B cell (primary cell): ENCODE results near the gene STOX2. TPM values are rescaled to one million over a fixed set of nuclear protein-coding genes. Genes with fewer than 3 reads are reported as not detected.

Experiments
- ATAC-seq: fragments of 200-7000 bp; cut with Tn5 transposase; one replicate; pipeline ENCODE4 v1.10.0; 2021; ENCODE audit warnings: low read depth, mild to moderate bottlenecking, moderate number of reproducible peaks, moderate library complexity
- CTCF ChIA-PET: fragments of 350-600 bp; sonication (Branson Sonifier 250); formaldehyde crosslinking; loops from one replicate; lab custom pipeline; 2021; ENCODE audit warnings: antibody characterized with exemption, inconsistent platforms; lab: Charles Lee
- POLR2A ChIA-PET: fragments of 350-600 bp; sonication (Branson Sonifier 250); formaldehyde crosslinking; loops from one replicate; lab custom pipeline; 2021; ENCODE audit warnings: antibody characterized with exemption; lab: Charles Lee
- DNase-seq: peaks from one replicate; pipeline ENCODE4 v3.0.0; 2013
- H2AFZ ChIP-seq: 2 replicates; pipeline ENCODE4 v1.6.1; 2012; ENCODE audit warnings: mild to moderate bottlenecking, low read depth, low read length; ENCODE audit not compliant: insufficient read depth, poor library complexity, severe bottlenecking
- H3K27ac ChIP-seq, 2 donors: 1 replicate in 1 of 2; 2 replicates in 1 of 2; pipeline ENCODE4 v1.5.1; 2012 to 2013; ENCODE audit warnings: low read length in 2 of 2, mild to moderate bottlenecking in 2 of 2, moderate library complexity in 1 of 2
- H3K27me3 ChIP-seq, 4 experiments: fragments of 200-600 bp in 1 of 4; sonication (generic) in 1 of 4; replicated peaks in 1 of 4; 1 replicate in 2 of 4; 2 replicates in 2 of 4; pipeline versions ENCODE4 v1.6.1 to v1.7.0; 2013 to 2016; ENCODE audit warnings: low read length in 3 of 4, mild to moderate bottlenecking in 2 of 4, mixed read lengths in 1 of 4, moderate library complexity in 1 of 4; ENCODE audit not compliant: insufficient read depth in 4 of 4, control insufficient read depth in 3 of 4; ENCODE audit errors: control extremely low read depth in 1 of 4
- H3K36me3 ChIP-seq, 2 experiments: replicated peaks in 1 of 2; 1 replicate in 1 of 2; 2 replicates in 1 of 2; pipeline versions ENCODE4 v1.6.1 to v1.7.1; 2013; ENCODE audit warnings: low read length in 1 of 2; ENCODE audit not compliant: insufficient read depth in 2 of 2, control insufficient read depth in 1 of 2; ENCODE audit errors: control extremely low read depth in 1 of 2, extremely low read depth in 1 of 2
- H3K4me1 ChIP-seq, 2 donors: fragments of 200-600 bp in 1 of 2; sonication (generic) in 1 of 2; 1 replicate in 1 of 2; 2 replicates in 1 of 2; pipeline versions ENCODE4 v1.5.1 to v1.6.1; 2013 to 2017; ENCODE audit warnings: low read length in 2 of 2; ENCODE audit not compliant: control insufficient read depth in 2 of 2, insufficient read depth in 2 of 2
- H3K4me2 ChIP-seq: replicated peaks from 2 replicates; pipeline ENCODE3; 2012; ENCODE audit warnings: mild to moderate bottlenecking, low read depth, low read length; ENCODE audit not compliant: poor library complexity, severe bottlenecking
- H3K4me3 ChIP-seq, 5 experiments: fragments of 200-600 bp in 1 of 5; sonication (generic) in 1 of 5; 1 replicate in 3 of 5; 2 replicates in 2 of 5; pipeline versions ENCODE4 v1.5.1 to v1.7.0; 2011 to 2016; ENCODE audit warnings: low read length in 4 of 5, mild to moderate bottlenecking in 4 of 5, low read depth in 2 of 5, control low read depth in 1 of 5, moderate library complexity in 1 of 5; ENCODE audit not compliant: insufficient read depth in 1 of 5; ENCODE audit errors: control extremely low read depth in 1 of 5, extremely low read depth in 1 of 5
- H3K79me2 ChIP-seq: fragments of 200-600 bp; sonication (generic); one replicate; pipeline ENCODE4 v1.6.0; 2016; ENCODE audit warnings: low read length; ENCODE audit not compliant: control insufficient read depth, insufficient read depth
- H3K9ac ChIP-seq: fragments of 200-600 bp; sonication (generic); 2 replicates; pipeline ENCODE4 v1.6.1; 2017; ENCODE audit warnings: mild to moderate bottlenecking, low read length, moderate library complexity
- H3K9me3 ChIP-seq, 3 donors: one replicate each; pipeline versions ENCODE4 v1.6.1 to v1.7.1; 2013; ENCODE audit warnings: low read length in 2 of 3; ENCODE audit not compliant: control insufficient read depth in 2 of 3, insufficient read depth in 1 of 3; ENCODE audit errors: control extremely low read depth in 1 of 3
- H4K20me1 ChIP-seq: 2 replicates; pipeline ENCODE4 v1.6.0; 2012; ENCODE audit warnings: mild to moderate bottlenecking, low read length; ENCODE audit not compliant: insufficient read depth, control insufficient read depth, poor library complexity, severe bottlenecking
- H3K27ac Mint-ChIP-seq: one replicate; pipeline ENCODE4 v1.8.0; 2021; ENCODE audit warnings: mixed read lengths
- H3K27me3 Mint-ChIP-seq: one replicate; pipeline ENCODE4 v1.8.0; 2021; ENCODE audit warnings: mixed read lengths
- H3K4me1 Mint-ChIP-seq: one replicate; pipeline ENCODE4 v1.8.0; 2021; ENCODE audit warnings: mixed read lengths
- H3K4me3 Mint-ChIP-seq: one replicate; pipeline ENCODE4 v1.8.0; 2021; ENCODE audit warnings: mixed read lengths
- H3K9me3 Mint-ChIP-seq: one replicate; pipeline ENCODE4 v1.8.0; 2022; ENCODE audit warnings: mixed read lengths; ENCODE audit not compliant: insufficient read depth
- CTCF ChIP-seq: fragments of 200-600 bp; IDR thresholded peaks from one replicate; pipeline ENCODE4 v1.8.0; 2022; ENCODE audit warnings: antibody characterized with exemption, mild to moderate bottlenecking
- EZH2 ChIP-seq: IDR thresholded peaks from 2 replicates; pipeline ENCODE4 v1.6.1; 2012; ENCODE audit warnings: borderline replicate concordance, low read depth, mild to moderate bottlenecking, moderate library complexity, low read length; ENCODE audit not compliant: insufficient read depth, poor library complexity, severe bottlenecking
- WGBS: methylation state at CpG from one replicate; pipeline ENCODE4 v1.1.5; 2013; ENCODE audit warnings: missing lambda C conversion rate; ENCODE audit not compliant: insufficient coverage; 5-methylcytosine and 5-hydroxymethylcytosine counted together
- intact Hi-C: fragments of 100-400 bp; cut with micrococcal nuclease; formaldehyde crosslinking; loops from one replicate; pipeline ENCODE4 v1.10.0; 2022
- polyA plus RNA-seq: library from polyadenylated mRNA; depleted of rRNA; stranded (reverse); fragments of >200 nt; gene quantifications from 2 replicates; pipeline ENCODE4 v1.2.3, GENCODE V29; 2012
- total RNA-seq, 2 donors: library from RNA; stranded (reverse); fragments of 120-200 nt in 1 of 2; gene quantifications; 1 replicate in 1 of 2; 2 replicates in 1 of 2; pipeline versions ENCODE4 v1.2.3 to v1.2.4, GENCODE V29; 2013 to 2022

STOX2 gene
- total and polyA plus RNA-seq, 2 donors (not counting 1 experiment from before 2014, with no cell fraction given): under 0.01 TPM; not detected in 1

GRCh38 chr4:183909801-183910200, 4.7 kb downstream of the STOX2 start:
- no peak overlapping the region for H3K4me3 Mint-ChIP-seq
- H3K27ac ChIP-seq: no peak overlapping the region
- H4K20me1 ChIP-seq: no peaks in the 10 kb centered on the region
- H3K9me3 ChIP-seq: no peaks in the 10 kb centered on the region
- ATAC-seq (no peak), DNase-seq (no peak)
- H3K4me3 ChIP-seq: no peak overlapping the region
- no peaks in the 10 kb centered on the region for H3K36me3 ChIP-seq
- H3K9me3 Mint-ChIP-seq: no peaks in the 10 kb centered on the region
- peaks cover 8 to 11% of the 10 kb centered on the region in 2 donors for H3K4me1 ChIP-seq
- H3K27me3 ChIP-seq: peaks cover 0 to 23% (median 16%) of the 10 kb centered on the region in 4 experiments
- POLR2A ChIA-PET: no interaction called here
- H3K4me1 Mint-ChIP-seq: peaks cover 6% of the 10 kb centered on the region
- CTCF ChIA-PET: no interaction called here
- H3K79me2 ChIP-seq: no peaks in the 10 kb centered on the region
- no peak for TF ChIP-seq EZH2
- no peak for TF ChIP-seq CTCF
- WGBS: 92% methylated on average over 5 of the region's 5 CpGs
- no peak overlapping the region for H3K9ac ChIP-seq
- no peak overlapping the region for H3K27ac Mint-ChIP-seq
- no peak overlapping the region for H3K4me2 ChIP-seq
- H2AFZ ChIP-seq: no peak overlapping the region
- intact Hi-C loops: no loop called here
- H3K27me3 Mint-ChIP-seq: peaks cover 41% of the 10 kb centered on the region

GRCh38 chr4:183912585-183912984, 7.5 kb downstream of the STOX2 start:
- H3K27ac Mint-ChIP-seq: no peak overlapping the region
- WGBS: 90% methylated on average over 6 of the region's 8 CpGs
- CTCF ChIA-PET: no interaction called here

More at GRCh38 chr4:183912585-183912984, 7.5 kb downstream of the STOX2 start:
- Histone ChIP-seq H3K4me1 (no peaks in the 10 kb centered on the region), H3K79me2 (no peaks in the 10 kb centered on the region), H3K4me2 (no peak overlapping the region), H3K36me3 (no peaks in the 10 kb centered on the region), H4K20me1 (no peaks in the 10 kb centered on the region), H3K9me3 (no peaks in the 10 kb centered on the region), H3K9ac (no peak overlapping the region), H3K4me3 (no peak overlapping the region), H3K27ac (no peak overlapping the region), H2AFZ (no peak overlapping the region), H3K27me3 (peaks cover 0 to 16% (median 4%) of the 10 kb centered on the region in 4 experiments)
- H3K27me3 Mint-ChIP-seq: peaks cover 30% of the 10 kb centered on the region
- H3K4me1 Mint-ChIP-seq: no peaks in the 10 kb centered on the region
- intact Hi-C loops: no loop called here
- TF ChIP-seq EZH2 (no peak), CTCF (no peak)
- POLR2A ChIA-PET: no interaction called here
- DNase-seq (no peak), ATAC-seq (no peak)
- H3K4me3 Mint-ChIP-seq: no peak overlapping the region
- peaks cover 2% of the 10 kb centered on the region for H3K9me3 Mint-ChIP-seq
